OCI-LY7 (cell line): Measurements from ENCODE around the gene MED26. TPM values are rescaled to one million over a fixed set of nuclear protein-coding genes. Genes with fewer than 3 reads are reported as not detected.
"Not testable (repeated sequence)": the region's sequence is repeated elsewhere in the genome, so short reads cannot be mapped to it uniquely, and the experiment has no call there.

Experiments
- BruUV-seq: library from RNA; stranded (reverse); fragments of 400-500 nt; replicated peaks from 2 replicates; lab custom pipeline; 2021; lab: Mats Ljungman, UMichigan
- CTCF ChIA-PET: fragments of 300-600 bp; sonication (Branson Sonifier 250); formaldehyde crosslinking; loops from one replicate; lab custom pipeline; 2022; ENCODE audit warnings: antibody characterized with exemption; ENCODE audit not compliant: unreplicated experiment; lab: Charles Lee
- POLR2A ChIA-PET: fragments of 300-600 bp; sonication (Branson Sonifier 250); formaldehyde crosslinking; loops from one replicate; lab custom pipeline; 2022; ENCODE audit warnings: antibody characterized with exemption; lab: Charles Lee
- DNase-seq: peaks from one replicate; pipeline ENCODE4 v3.0.0-alpha.2; 2015; ENCODE audit warnings: low spot score
- H2AFZ ChIP-seq: fragments of 200-600 bp; sonication (generic), shearing (Covaris generic); 2 replicates; pipeline ENCODE4 v1.6.1; 2014; ENCODE audit warnings: mild to moderate bottlenecking, antibody characterized with exemption, low read length, moderate library complexity
- H3K27ac ChIP-seq: fragments of 200-600 bp; sonication (generic); 2 replicates; pipeline ENCODE4 v1.5.1; 2014; ENCODE audit warnings: mixed run types, low read depth, mild to moderate bottlenecking, moderate library complexity, low read length, inconsistent platforms; ENCODE audit not compliant: poor library complexity, severe bottlenecking
- H3K36me3 ChIP-seq: fragments of 200-600 bp; sonication (generic); 2 replicates; pipeline ENCODE4 v1.6.1; 2014; ENCODE audit warnings: mild to moderate bottlenecking, antibody characterized with exemption, low read length, moderate library complexity, mixed read lengths; ENCODE audit not compliant: insufficient read depth
- H3K4me1 ChIP-seq: fragments of 200-600 bp; sonication (generic); 2 replicates; pipeline ENCODE4 v1.5.1; 2014; ENCODE audit warnings: mild to moderate bottlenecking, low read length; ENCODE audit not compliant: insufficient read depth, poor library complexity, severe bottlenecking
- H3K4me2 ChIP-seq: fragments of 200-600 bp; sonication (generic); 2 replicates; pipeline ENCODE4 v1.6.1; 2014; ENCODE audit warnings: mild to moderate bottlenecking, low read length
- H3K4me3 ChIP-seq: fragments of 200-600 bp; sonication (generic); 2 replicates; pipeline ENCODE4 v1.5.1; 2014; ENCODE audit warnings: mild to moderate bottlenecking, low read depth, low read length; ENCODE audit not compliant: poor library complexity, severe bottlenecking
- H3K79me2 ChIP-seq: fragments of 200-600 bp; sonication (generic); 2 replicates; pipeline ENCODE4 v1.6.1; 2016; ENCODE audit warnings: low read depth, mild to moderate bottlenecking, low read length, moderate library complexity, mixed read lengths; ENCODE audit not compliant: insufficient read depth
- H3K9me2 ChIP-seq: fragments of 200-600 bp; sonication (generic); 2 replicates; pipeline ENCODE4 v1.6.1; 2016; ENCODE audit warnings: mild to moderate bottlenecking, low read length, mixed read lengths; ENCODE audit not compliant: insufficient read depth
- H3K9me3 ChIP-seq: fragments of 200-600 bp; sonication (generic); 2 replicates; pipeline ENCODE4 v1.6.1; 2014; ENCODE audit warnings: mild to moderate bottlenecking, mixed run types, low read length, mixed read lengths
- H4K20me1 ChIP-seq: fragments of 200-600 bp; sonication (generic); 2 replicates; pipeline ENCODE4 v1.6.1; 2014; ENCODE audit warnings: mild to moderate bottlenecking, antibody characterized with exemption, low read length, moderate library complexity, mixed read lengths; ENCODE audit not compliant: insufficient read depth
- EZH2phosphoT487 ChIP-seq: fragments of 200-600 bp; sonication (generic); IDR thresholded peaks from 2 replicates; pipeline ENCODE4 v1.6.1; 2018; ENCODE audit warnings: low read depth, borderline replicate concordance, mild to moderate bottlenecking, mixed run types, antibody characterized with exemption, low read length, moderate library complexity, mixed read lengths
- intact Hi-C: fragments of 100-400 bp; cut with micrococcal nuclease; formaldehyde crosslinking; loops from one replicate; pipeline ENCODE4 v1.10.0; 2022; ENCODE audit not compliant: unreplicated experiment
- total RNA-seq, 2 experiments: library from RNA; depleted of rRNA in 1 of 2; stranded (reverse); fragments of >200 nt in 1 of 2; shearing (Covaris generic) in 1 of 2; gene quantifications; 2 replicates each; pipeline ENCODE4 v1.2.3, GENCODE V29; 2014 to 2022
- TF ChIP-seq, protein P1 (sequence below): fragments of 200-600 bp; sonication (generic); conservative IDR thresholded peaks from 2 replicates; pipeline ENCODE4 v1.5.1; 2014; ENCODE audit warnings: mild to moderate bottlenecking, antibody characterized with exemption, low read length, moderate library complexity, mixed read lengths

MED26 gene
- total RNA-seq, 2 experiments from 2014 or later: 19.4 to 26.8 TPM

DNA sequence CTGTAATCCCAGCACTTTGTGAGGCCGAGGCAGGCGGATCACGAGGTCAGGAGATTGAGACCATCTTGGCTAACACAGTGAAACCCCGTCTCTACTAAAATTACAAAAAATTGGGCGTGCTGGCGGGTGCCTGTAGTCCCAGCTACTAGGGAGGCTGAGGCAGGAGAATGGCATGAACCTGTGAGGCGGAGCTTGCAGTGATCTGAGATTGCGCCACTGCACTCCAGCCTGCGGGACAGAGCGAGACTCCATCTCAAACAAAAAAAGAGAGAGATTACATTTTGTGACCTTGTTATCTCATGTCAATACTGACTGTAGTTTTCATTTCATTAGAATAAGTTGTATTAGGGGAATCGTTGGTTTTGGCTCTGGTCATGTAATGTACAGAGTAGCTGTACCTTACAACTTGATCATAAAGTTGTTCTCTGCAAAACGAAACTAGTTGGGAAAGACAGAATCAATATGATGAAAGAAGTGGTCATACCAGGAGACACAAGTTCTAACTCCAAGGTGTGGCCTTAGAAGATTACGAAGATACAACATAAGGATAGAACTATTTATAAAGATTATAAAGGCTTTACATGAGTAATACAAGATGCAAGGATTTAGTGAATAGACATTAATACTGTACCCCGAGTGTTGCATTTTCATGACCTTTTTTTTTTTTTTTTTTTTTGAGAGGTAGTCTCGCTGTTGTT is 48.2 kb upstream of the MED26 start:
- ChIA-PET POLR2A (interaction anchor here (0.5 to 0.7 kb wide), 3 partner anchors 30 to 429 kb away, joined by 3 to 5 read pairs (median 4); no protein-coding TSS in a partner anchor), CTCF (no interaction called here)
- intact Hi-C loops: no loop called here
- H3K9me3 ChIP-seq: no peaks in the 10 kb centered on the region
- H3K79me2 ChIP-seq: no peaks in the 10 kb centered on the region
- H3K36me3 ChIP-seq: peaks cover 30% of the 10 kb centered on the region
- no peak overlapping the region for H3K4me3 ChIP-seq
- no TSS peak for BruUV-seq
- H2AFZ ChIP-seq: no peak overlapping the region
- no peak overlapping the region for H3K4me2 ChIP-seq
- H3K9me2 ChIP-seq: no peaks in the 10 kb centered on the region
- no peak for DNase-seq
- H3K4me1 ChIP-seq: no peaks in the 10 kb centered on the region
- TF ChIP-seq, protein P1, sequence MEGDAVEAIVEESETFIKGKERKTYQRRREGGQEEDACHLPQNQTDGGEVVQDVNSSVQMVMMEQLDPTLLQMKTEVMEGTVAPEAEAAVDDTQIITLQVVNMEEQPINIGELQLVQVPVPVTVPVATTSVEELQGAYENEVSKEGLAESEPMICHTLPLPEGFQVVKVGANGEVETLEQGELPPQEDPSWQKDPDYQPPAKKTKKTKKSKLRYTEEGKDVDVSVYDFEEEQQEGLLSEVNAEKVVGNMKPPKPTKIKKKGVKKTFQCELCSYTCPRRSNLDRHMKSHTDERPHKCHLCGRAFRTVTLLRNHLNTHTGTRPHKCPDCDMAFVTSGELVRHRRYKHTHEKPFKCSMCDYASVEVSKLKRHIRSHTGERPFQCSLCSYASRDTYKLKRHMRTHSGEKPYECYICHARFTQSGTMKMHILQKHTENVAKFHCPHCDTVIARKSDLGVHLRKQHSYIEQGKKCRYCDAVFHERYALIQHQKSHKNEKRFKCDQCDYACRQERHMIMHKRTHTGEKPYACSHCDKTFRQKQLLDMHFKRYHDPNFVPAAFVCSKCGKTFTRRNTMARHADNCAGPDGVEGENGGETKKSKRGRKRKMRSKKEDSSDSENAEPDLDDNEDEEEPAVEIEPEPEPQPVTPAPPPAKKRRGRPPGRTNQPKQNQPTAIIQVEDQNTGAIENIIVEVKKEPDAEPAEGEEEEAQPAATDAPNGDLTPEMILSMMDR: no peak
- TF ChIP-seq EZH2phosphoT487: no peak
- H4K20me1 ChIP-seq: no peaks in the 10 kb centered on the region
- H3K27ac ChIP-seq: no peak overlapping the region

DNA sequence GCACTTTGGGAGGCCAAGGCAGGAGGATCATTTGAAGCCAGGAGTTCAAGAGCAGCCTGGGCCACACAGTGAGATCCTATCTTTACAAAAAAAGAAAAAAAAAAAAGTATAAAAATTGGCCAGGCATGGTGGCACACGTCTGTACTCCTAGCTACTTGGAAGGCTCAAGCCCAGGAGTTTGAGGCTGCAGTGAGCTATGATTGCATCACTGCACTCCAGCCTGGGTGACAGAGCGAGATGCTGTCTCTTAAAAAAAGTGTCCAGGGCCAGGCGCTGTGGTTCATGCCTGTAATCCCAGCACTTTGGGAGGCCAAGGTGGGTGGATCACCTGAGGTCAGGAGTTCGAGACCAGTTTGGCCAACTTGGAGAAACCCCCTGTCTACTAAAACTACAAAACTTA is 45.8 kb upstream of the MED26 start:
- H3K9me3 ChIP-seq, H4K20me1 ChIP-seq, CTCF ChIA-PET, intact Hi-C loops, H3K9me2 ChIP-seq, H2AFZ ChIP-seq, POLR2A ChIA-PET, DNase-seq, H3K4me2 ChIP-seq, H3K79me2 ChIP-seq, H3K4me3 ChIP-seq, H3K27ac ChIP-seq, H3K4me1 ChIP-seq, BruUV-seq: not testable (repeated sequence)
- peaks cover 14% of the 10 kb centered on the region; the same call in 1 of the 2 replicates for H3K36me3 ChIP-seq

GRCh38 chr19:16673231-16673630 is 45.2 kb upstream of the MED26 start:
- peaks cover 14% of the 10 kb centered on the region; the same call in 1 of the 2 replicates for H3K36me3 ChIP-seq
- H4K20me1 ChIP-seq: no peaks in the 10 kb centered on the region
- no TSS peak for BruUV-seq
- no peak overlapping the region for H3K4me3 ChIP-seq
- DNase-seq: no peak
- CTCF ChIA-PET: no interaction called here
- no peaks in the 10 kb centered on the region for H3K4me1 ChIP-seq
- intact Hi-C loops: no loop called here
- no peak overlapping the region for H2AFZ ChIP-seq
- no peak overlapping the region for H3K27ac ChIP-seq
- POLR2A ChIA-PET: no interaction called here
- no peaks in the 10 kb centered on the region for H3K9me3 ChIP-seq
- TF ChIP-seq EZH2phosphoT487: no peak
- H3K4me2 ChIP-seq: no peak overlapping the region
- H3K79me2 ChIP-seq: no peaks in the 10 kb centered on the region
- H3K9me2 ChIP-seq: no peaks in the 10 kb centered on the region
